ENCODE data around the gene FARS2. TPM values are rescaled to one million over a fixed set of nuclear protein-coding genes. Genes with fewer than 3 reads are reported as not detected.

The FARS2 gene
- polyA plus RNA-seq, 3 donors, result 12.2 to 21.6 (median 17.7) TPM

DNA sequence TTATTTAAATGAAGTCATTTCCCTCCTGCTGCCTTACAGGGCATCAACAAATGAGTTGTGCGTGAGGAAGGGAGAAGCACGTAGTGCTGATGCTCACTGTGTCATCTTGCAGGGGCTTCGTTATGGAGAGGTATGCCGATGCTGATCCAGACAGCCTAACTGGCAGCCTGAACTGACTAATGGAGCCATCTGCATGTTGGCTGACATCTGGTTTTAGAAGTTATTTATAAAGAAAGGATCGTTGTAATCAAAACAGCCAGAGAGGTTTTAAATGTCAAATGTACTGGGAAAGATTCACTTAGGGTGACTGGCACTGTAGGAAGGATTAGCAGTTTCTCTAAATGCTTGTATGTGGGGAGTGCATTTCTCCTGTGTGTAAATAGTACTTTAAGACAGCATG, 54.6 kb downstream of the FARS2 start:
- no peak overlapping the region for H3K27ac Mint-ChIP-seq
- H3K27me3 Mint-ChIP-seq (ENCODE audit: low read depth in 3 of 3), result no peaks in the 10 kb centered on the region

DNA sequence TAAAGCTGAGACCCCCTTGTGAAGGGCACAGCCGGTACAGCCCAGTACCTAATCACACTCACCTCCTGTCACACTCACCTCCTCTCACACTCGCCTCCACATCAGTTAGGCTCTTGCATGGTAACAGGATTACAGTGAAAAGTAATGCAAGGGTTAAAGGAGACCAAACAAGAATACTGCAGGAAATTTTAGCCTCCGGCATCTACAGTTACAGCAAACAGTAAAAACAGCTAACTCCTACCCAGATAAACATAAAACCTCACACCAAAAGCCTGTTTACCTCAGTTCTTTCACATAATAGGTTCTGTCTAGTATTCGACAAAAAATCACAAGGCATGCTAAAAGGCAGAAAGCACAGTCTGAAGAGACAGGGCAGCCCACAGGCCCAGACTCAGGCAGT, 55.6 kb downstream of the FARS2 start:
- Histone ChIP-seq H3K27me3 (ENCODE audit: control insufficient read depth in 2 of 2, insufficient read depth in 2 of 2, low read length in 2 of 2) (no peaks in the 10 kb centered on the region), H3K9me3 (replicated peaks in 1 of 2; ENCODE audit: control insufficient read depth in 1 of 2, insufficient read depth in 1 of 2, low read length in 2 of 2) (no peaks in the 10 kb centered on the region), H3K9ac (ENCODE audit: insufficient read depth, low read length, poor library complexity, severe bottlenecking) (no peak overlapping the region), H2AFZ (ENCODE audit: insufficient read depth, low read depth, low read length, poor library complexity, severe bottlenecking) (no peak overlapping the region), H3K36me3 (replicated peaks in 1 of 2; ENCODE audit: control insufficient read depth in 1 of 2, insufficient read depth in 2 of 2, low read length in 2 of 2) (no peaks in the 10 kb centered on the region), H3K27ac (ENCODE audit: low read depth in 1 of 2, low read length in 2 of 2) (no peak overlapping the region), H3K4me3 (replicated peaks in 1 of 3; ENCODE audit: low read depth in 2 of 3, low read length in 3 of 3) (no peak overlapping the region), H3K4me1 (ENCODE audit: control insufficient read depth in 1 of 2, insufficient read depth in 2 of 2, low read length in 2 of 2) (peaks cover 7 to 10% of the 10 kb centered on the region in 2 donors), H4K20me1 (ENCODE audit: insufficient read depth, low read length) (peaks cover 4% of the 10 kb centered on the region), H3K79me2 (ENCODE audit: insufficient read depth, low read length) (no peaks in the 10 kb centered on the region), H3K4me2 (replicated peaks; ENCODE audit: extremely low read depth, low read length, poor library complexity, severe bottlenecking) (no peak overlapping the region)
- H3K27me3 Mint-ChIP-seq (ENCODE audit: low read depth in 3 of 3), result no peaks in the 10 kb centered on the region
- H3K36me3 Mint-ChIP-seq, result peaks cover 2% of the 10 kb centered on the region in 2 donors
- H3K9me3 Mint-ChIP-seq, result peaks cover 0 to 3% (median 0%) of the 10 kb centered on the region in 7 donors
- TF ChIP-seq, protein P1, sequence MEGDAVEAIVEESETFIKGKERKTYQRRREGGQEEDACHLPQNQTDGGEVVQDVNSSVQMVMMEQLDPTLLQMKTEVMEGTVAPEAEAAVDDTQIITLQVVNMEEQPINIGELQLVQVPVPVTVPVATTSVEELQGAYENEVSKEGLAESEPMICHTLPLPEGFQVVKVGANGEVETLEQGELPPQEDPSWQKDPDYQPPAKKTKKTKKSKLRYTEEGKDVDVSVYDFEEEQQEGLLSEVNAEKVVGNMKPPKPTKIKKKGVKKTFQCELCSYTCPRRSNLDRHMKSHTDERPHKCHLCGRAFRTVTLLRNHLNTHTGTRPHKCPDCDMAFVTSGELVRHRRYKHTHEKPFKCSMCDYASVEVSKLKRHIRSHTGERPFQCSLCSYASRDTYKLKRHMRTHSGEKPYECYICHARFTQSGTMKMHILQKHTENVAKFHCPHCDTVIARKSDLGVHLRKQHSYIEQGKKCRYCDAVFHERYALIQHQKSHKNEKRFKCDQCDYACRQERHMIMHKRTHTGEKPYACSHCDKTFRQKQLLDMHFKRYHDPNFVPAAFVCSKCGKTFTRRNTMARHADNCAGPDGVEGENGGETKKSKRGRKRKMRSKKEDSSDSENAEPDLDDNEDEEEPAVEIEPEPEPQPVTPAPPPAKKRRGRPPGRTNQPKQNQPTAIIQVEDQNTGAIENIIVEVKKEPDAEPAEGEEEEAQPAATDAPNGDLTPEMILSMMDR (IDR thresholded peaks at IDR 0.05), result no peak
- no CpG with 5 or more reads among the region's 4 CpGs for WGBS (ENCODE audit: insufficient coverage)
- peaks cover 18% of the 10 kb centered on the region for H3K4me1 Mint-ChIP-seq
- intact Hi-C loops (cut with micrococcal nuclease), result no loop called here
- no peak for DNase-seq
- H3K4me3 Mint-ChIP-seq, result no peak overlapping the region
- no peak overlapping the region for H3K27ac Mint-ChIP-seq

More for the DNA sequence above, 54.6 kb downstream of the FARS2 start:
- Histone ChIP-seq H3K27ac (ENCODE audit: low read depth in 1 of 2, low read length in 2 of 2) (no peak overlapping the region), H3K9me3 (replicated peaks in 1 of 2; ENCODE audit: control insufficient read depth in 1 of 2, insufficient read depth in 1 of 2, low read length in 2 of 2) (no peaks in the 10 kb centered on the region), H3K4me3 (replicated peaks in 1 of 3; ENCODE audit: low read depth in 2 of 3, low read length in 3 of 3) (no peak overlapping the region), H3K4me1 (ENCODE audit: control insufficient read depth in 1 of 2, insufficient read depth in 2 of 2, low read length in 2 of 2) (peaks cover 4 to 6% of the 10 kb centered on the region in 2 donors), H3K27me3 (ENCODE audit: control insufficient read depth in 2 of 2, insufficient read depth in 2 of 2, low read length in 2 of 2) (no peaks in the 10 kb centered on the region), H4K20me1 (ENCODE audit: insufficient read depth, low read length) (peaks cover 4% of the 10 kb centered on the region), H3K79me2 (ENCODE audit: insufficient read depth, low read length) (no peaks in the 10 kb centered on the region), H3K4me2 (replicated peaks; ENCODE audit: extremely low read depth, low read length, poor library complexity, severe bottlenecking) (no peak overlapping the region), H3K36me3 (replicated peaks in 1 of 2; ENCODE audit: control insufficient read depth in 1 of 2, insufficient read depth in 2 of 2, low read length in 2 of 2) (no peaks in the 10 kb centered on the region), H2AFZ (ENCODE audit: insufficient read depth, low read depth, low read length, poor library complexity, severe bottlenecking) (no peak overlapping the region), H3K9ac (ENCODE audit: insufficient read depth, low read length, poor library complexity, severe bottlenecking) (no peak overlapping the region)
- peaks cover 13% of the 10 kb centered on the region for H3K4me1 Mint-ChIP-seq
- peaks cover 0 to 3% (median 0%) of the 10 kb centered on the region in 7 donors for H3K9me3 Mint-ChIP-seq
- DNase-seq, result no peak
- intact Hi-C loops (cut with micrococcal nuclease), result no loop called here
- peaks cover 2% of the 10 kb centered on the region in 2 donors for H3K36me3 Mint-ChIP-seq
- WGBS (ENCODE audit: insufficient coverage), result 89% methylated on average over 5 of the region's 5 CpGs
- TF ChIP-seq, protein P1 (IDR thresholded peaks at IDR 0.05), result no peak
- H3K4me3 Mint-ChIP-seq, result no peak overlapping the region

All from CD14-positive monocyte (primary cell).